Progenitor cell of endocrine pancreas (in vitro differentiated cells): ENCODE data around the gene RGR. TPM values are rescaled to one million over a fixed set of nuclear protein-coding genes. Genes with fewer than 3 reads are reported as not detected.

ENCODE experiments used
- DNase-seq: peaks from one replicate; pipeline ENCODE4 v3.0.0; 2021; ENCODE audit warnings: low spot score; ENCODE audit not compliant: unreplicated experiment
- H3K27ac Mint-ChIP-seq: 2 replicates; pipeline ENCODE4 v1.8.0; 2021; ENCODE audit warnings: mild to moderate bottlenecking, moderate library complexity, mixed read lengths
- H3K27me3 Mint-ChIP-seq: 2 replicates; pipeline ENCODE4 v1.8.0; 2021; ENCODE audit warnings: mixed read lengths
- H3K36me3 Mint-ChIP-seq: 2 replicates; pipeline ENCODE4 v1.8.0; 2022; ENCODE audit warnings: mixed read lengths; ENCODE audit not compliant: insufficient read depth
- H3K4me1 Mint-ChIP-seq: 2 replicates; pipeline ENCODE4 v1.8.0; 2021; ENCODE audit warnings: low read depth, mixed read lengths
- H3K4me3 Mint-ChIP-seq: 2 replicates; pipeline ENCODE4 v1.8.0; 2021; ENCODE audit warnings: low read depth, mild to moderate bottlenecking, moderate library complexity, mixed read lengths
- H3K9me3 Mint-ChIP-seq: 2 replicates; pipeline ENCODE4 v1.8.0; 2021; ENCODE audit warnings: low read depth, mixed read lengths
- total RNA-seq: library from RNA; stranded (reverse); gene quantifications from 2 replicates; pipeline ENCODE4 v1.2.1, GENCODE V29; 2021
- TF ChIP-seq, protein P1 (sequence below): fragments of 200-600 bp; sonication (generic); IDR thresholded peaks from one replicate; pipeline ENCODE4 v1.5.0; 2021; ENCODE audit warnings: antibody characterized with exemption, mild to moderate bottlenecking; ENCODE audit not compliant: unreplicated experiment

The RGR gene
- total RNA-seq, 1 donor from 2014 or later: not detected

DNA sequence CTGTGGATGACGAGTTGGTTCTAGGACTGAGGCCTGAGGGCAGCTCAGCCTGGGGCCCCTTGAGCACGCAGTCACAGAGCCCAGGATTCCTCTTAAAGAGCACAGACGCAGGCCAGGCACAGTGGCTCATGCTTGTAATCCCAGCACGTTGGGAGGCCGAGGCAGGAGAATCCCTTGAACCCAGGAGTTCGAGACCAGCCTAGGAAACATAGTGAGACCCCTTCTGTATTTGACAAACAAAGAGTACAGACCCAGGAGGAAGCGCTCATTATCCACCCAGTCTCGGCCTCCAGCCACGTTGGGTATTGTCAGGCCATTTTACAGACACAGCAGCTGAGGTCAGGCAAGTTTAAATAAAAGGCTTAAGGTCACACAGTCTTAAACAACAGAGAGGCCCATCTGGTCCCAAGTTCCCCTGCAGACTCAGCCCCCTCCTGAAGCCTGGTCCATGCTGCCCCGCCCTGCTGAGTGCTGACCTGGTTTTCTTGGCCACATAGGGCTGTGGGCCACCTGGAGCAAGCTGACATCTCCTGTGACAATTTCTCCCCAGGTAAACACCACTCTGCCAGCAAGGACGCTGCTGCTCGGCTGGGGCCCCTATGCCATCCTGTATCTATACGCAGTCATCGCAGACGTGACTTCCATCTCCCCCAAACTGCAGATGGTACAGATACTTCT is 12.6 kb downstream of the RGR start:
- Mint-ChIP-seq H3K27me3 (peaks cover 26% of the 10 kb centered on the region), H3K9me3 (no peaks in the 10 kb centered on the region), H3K36me3 (no peaks in the 10 kb centered on the region), H3K4me1 (no peaks in the 10 kb centered on the region), H3K4me3 (no peak overlapping the region), H3K27ac (no peak overlapping the region)
- TF ChIP-seq, protein P1, sequence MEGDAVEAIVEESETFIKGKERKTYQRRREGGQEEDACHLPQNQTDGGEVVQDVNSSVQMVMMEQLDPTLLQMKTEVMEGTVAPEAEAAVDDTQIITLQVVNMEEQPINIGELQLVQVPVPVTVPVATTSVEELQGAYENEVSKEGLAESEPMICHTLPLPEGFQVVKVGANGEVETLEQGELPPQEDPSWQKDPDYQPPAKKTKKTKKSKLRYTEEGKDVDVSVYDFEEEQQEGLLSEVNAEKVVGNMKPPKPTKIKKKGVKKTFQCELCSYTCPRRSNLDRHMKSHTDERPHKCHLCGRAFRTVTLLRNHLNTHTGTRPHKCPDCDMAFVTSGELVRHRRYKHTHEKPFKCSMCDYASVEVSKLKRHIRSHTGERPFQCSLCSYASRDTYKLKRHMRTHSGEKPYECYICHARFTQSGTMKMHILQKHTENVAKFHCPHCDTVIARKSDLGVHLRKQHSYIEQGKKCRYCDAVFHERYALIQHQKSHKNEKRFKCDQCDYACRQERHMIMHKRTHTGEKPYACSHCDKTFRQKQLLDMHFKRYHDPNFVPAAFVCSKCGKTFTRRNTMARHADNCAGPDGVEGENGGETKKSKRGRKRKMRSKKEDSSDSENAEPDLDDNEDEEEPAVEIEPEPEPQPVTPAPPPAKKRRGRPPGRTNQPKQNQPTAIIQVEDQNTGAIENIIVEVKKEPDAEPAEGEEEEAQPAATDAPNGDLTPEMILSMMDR: no peak
- no peak for DNase-seq

GRCh38 chr10:84258034-84258695 is 13.3 kb downstream of the RGR start:
- TF ChIP-seq, protein P1: no peak
- H3K4me1 Mint-ChIP-seq: no peaks in the 10 kb centered on the region
- no peaks in the 10 kb centered on the region for H3K9me3 Mint-ChIP-seq
- H3K36me3 Mint-ChIP-seq: no peaks in the 10 kb centered on the region
- H3K27ac Mint-ChIP-seq: no peak overlapping the region
- peaks cover 28% of the 10 kb centered on the region for H3K27me3 Mint-ChIP-seq
- H3K4me3 Mint-ChIP-seq: no peak overlapping the region
- no peak for DNase-seq

DNA sequence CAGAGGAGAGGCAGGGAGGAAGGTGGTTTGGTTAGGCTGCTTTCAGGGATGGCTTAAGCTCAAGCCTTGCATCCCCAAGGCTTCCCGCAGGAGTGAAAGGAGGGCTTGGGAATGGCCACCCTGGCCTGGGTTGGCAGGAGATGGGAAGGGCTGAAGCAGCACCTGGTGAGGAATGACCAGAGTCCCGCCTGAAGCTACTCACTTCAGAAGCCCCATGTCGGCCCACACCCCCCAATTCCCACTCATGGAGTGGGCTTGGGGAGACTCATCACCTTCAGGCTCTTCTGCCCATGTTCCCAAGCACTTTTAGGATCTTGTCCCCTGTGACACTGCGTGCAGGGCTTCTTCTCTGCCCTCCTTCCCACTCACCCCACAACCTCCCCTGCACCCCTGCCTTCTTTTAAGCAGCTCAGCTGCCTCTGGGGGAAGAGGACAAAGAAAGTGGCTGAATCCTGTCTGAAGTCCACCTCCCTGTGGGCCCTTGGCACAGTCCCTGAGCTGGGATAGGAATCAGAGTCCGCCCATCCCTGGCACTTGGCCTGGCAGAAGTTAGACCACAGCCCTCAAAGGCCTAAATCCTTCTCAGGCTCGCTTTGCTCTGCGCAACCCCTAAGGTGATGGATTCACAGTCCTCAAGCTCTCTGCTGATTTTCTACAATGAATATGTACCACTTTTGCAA is 16.5 kb downstream of the RGR start:
- no peaks in the 10 kb centered on the region for H3K4me1 Mint-ChIP-seq
- H3K27me3 Mint-ChIP-seq: peaks cover 37% of the 10 kb centered on the region
- H3K9me3 Mint-ChIP-seq: no peaks in the 10 kb centered on the region
- TF ChIP-seq, protein P1: no peak
- no peak overlapping the region for H3K27ac Mint-ChIP-seq
- no peaks in the 10 kb centered on the region for H3K36me3 Mint-ChIP-seq
- DNase-seq: no peak
- no peak overlapping the region for H3K4me3 Mint-ChIP-seq

- Mint-ChIP-seq H3K27me3 (peaks cover 30% of the 10 kb centered on the region), H3K4me1 (peaks cover under 1% of the 10 kb centered on the region), H3K4me3 (no peak overlapping the region)
Measured at GRCh38 chr10:84262190-84262956, 17.5 kb downstream of the RGR start.

More at GRCh38 chr10:84262190-84262956, 17.5 kb downstream of the RGR start:
- Mint-ChIP-seq H3K36me3 (no peaks in the 10 kb centered on the region), H3K27ac (no peak overlapping the region), H3K9me3 (no peaks in the 10 kb centered on the region)
- no peak for DNase-seq
- TF ChIP-seq, protein P1: no peak
